ENCODE data around the gene SRC.
"Not testable (repeated sequence)": the region's sequence is repeated elsewhere in the genome, so short reads cannot be mapped to it uniquely, and the experiment has no call there.

The SRC gene

GRCh38 chr20:37364927-37365272 is 19.0 kb downstream of the SRC start:
- DNase-seq = no peak

- peak; percentile 38 for DNase-seq
These were observed 20.1 kb downstream of the SRC start for GRCh38 chr20:37365760-37366638.

GRCh38 chr20:37366743-37367142 is 20.8 kb downstream of the SRC start:
- DNase-seq = no peak

DNA sequence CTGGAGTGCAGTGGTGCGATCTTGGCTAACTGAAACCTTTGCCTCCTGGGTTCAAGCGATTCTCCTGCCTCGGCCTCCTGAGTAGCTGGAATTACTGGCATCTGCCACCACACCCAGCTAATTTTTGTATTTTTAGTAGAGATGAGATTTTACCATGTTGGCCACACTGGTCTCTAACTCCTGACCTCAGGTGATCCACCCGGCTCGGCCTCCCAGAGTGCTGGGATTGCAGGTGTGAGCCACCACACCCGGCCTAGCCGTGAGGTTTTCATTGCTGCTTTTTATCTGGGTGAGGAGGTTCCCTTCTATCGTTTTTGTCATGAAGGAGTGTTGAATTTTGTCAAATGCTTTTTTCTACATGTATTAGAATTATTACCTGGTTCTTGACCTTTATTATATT is 23.9 kb downstream of the SRC start:
- DNase-seq = no peak

DNA sequence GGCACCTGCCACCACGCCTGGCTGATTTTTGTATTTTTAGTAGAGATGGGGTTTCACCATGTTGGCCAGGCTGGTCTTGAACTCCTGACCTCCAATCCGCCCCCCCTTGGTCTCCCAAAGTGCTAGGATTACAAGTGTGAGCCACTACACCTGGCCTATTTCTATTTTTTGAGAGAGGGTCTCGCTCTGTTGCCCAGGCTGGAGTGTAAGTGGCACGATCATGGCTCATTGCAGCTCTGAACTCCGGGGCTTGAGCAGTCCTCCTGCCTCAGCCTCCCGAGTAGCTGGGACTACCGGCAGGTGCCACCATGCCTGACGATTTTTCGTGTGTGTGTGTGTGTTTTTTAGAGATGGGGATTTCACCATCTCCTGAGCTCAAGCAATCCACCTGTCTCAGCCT is 25.9 kb downstream of the SRC start:
- not testable (repeated sequence) for DNase-seq

GRCh38 chr20:37372441-37372840 is 26.5 kb downstream of the SRC start:
- no peak for DNase-seq

DNA sequence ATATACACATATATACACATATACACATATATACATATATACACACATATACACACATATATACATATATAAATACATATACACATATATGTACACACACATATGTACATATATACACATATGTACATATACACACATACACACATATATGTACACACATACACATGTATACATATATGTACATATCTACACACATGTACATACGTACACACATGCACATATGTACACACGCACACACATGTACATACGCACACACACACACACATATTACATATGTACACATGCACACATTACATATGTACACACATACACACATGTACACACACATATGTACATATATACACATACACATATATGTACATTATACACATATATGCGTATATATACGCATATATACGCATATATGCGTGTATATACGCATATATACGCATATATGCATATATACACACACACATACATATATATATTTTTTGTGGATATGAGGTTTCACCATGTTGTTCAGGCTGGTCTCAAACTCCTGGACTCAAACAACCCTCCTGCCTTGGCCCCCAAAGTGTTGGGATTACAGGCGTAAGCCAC is 27.2 kb downstream of the SRC start:
- no peak for DNase-seq

- DNase-seq = no peak
These were observed 29.3 kb downstream of the SRC start for GRCh38 chr20:37375227-37375626.

DNA sequence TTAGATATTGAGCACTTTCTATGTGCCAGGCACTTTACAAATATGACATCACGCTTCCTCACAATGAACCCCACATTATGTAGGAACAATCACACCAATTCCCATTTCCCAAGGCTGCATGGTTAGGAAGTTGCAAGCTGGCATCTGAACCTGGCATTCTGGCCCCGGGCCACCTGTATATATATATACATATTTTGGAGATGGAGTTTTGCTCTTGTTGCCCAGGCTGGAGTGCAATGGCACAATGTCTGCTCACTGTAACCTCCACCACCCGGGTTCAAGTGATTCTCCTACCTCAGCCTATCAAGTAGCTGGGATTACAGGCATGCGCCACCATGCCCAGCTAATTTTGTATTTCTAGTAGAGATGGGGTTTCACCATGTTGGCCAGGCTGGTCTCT is 30.4 kb downstream of the SRC start:
- DNase-seq = no peak

GRCh38 chr20:37376791-37377190 is 30.9 kb downstream of the SRC start:
- no peak for DNase-seq

GRCh38 chr20:37377346-37378081 is 31.6 kb downstream of the SRC start:
- DNase-seq = no peak

GRCh38 chr20:37378420-37378784 is 32.5 kb downstream of the SRC start:
- DNase-seq = no peak

DNA sequence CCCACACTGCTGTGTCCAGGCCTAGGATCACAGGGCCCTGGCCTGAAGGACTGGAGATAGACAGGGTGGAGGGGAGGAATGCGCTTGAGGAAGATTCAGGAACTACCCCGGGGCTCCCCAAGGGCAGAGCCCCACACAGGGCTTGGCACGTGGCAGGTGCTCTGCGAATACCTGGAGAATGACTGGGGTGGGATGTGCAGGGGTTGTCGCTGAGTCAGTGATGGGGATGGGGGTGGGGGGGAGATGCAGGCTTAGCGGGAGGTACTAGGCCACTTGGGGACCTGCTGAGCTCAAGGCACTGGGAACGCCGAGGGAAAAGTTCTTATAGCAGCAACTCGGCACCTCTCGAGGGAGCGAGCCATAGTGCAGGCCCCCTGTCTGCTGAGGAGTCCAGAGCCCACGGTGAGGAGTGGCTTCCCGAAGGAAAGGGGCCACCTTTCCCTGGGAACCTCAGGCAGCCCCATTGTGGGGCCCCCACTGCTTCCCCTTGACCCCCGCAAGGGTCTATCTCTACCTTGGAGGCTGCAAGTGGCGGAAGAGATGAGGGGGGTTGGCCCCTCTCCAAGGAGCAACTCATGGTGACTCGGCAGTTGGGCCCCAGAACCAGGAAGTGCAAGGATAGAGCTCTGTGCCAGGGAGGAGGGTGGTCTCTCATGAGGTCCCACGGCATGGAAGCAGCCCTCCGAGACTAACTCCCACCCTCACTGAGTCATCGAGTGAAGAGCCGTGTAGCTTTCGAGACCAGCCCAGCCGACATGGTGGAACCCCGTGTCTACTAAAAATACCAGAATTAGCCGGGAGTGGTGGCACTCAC is 33.1 kb downstream of the SRC start:
- peak; percentile 70 for DNase-seq

GRCh38 chr20:37379967-37380828 is 34.3 kb downstream of the SRC start:
- DNase-seq = no peak

GRCh38 chr20:37380864-37381579 is 35.1 kb downstream of the SRC start:
- no peak for DNase-seq

DNA sequence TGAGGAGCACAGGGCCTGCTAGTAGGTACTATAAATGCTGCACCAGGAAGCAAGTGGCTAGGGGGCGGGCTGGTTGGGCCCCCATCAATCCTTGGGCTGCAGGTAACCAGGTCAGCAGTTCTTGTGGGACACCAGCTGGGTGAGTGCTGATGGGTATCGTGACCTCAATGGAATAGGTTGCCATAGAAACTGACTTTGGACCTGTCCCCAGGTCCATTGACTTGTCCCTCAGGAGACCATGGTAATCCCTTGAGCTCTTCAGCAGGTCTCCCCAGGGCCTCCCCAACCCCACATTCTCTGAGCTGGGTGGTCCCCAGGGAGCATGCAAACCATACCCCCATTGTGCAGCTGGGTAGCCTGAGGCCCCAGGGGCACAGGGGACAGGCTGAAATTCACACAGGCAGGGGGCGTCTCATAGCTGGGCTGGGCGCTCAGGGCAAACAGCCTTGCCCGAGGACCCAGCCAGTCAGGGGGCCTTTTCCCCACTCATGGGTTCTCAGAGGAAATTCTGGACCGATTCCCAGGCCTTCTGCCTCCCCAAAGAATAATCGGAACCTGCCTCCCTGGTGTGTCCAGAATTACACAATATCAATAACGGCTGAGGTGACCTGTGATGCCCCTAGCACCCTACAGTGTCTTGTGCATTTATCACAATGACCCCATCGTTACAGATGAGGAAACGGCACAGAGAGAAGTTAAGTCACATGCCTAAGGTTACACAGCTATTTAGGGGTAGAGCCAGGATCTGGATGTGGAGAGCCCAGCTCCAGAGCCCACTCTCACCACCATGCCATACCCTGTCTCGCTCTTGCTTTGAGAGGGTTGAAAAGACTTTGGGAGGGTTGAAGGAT is 35.9 kb downstream of the SRC start:
- no peak for DNase-seq

DNA sequence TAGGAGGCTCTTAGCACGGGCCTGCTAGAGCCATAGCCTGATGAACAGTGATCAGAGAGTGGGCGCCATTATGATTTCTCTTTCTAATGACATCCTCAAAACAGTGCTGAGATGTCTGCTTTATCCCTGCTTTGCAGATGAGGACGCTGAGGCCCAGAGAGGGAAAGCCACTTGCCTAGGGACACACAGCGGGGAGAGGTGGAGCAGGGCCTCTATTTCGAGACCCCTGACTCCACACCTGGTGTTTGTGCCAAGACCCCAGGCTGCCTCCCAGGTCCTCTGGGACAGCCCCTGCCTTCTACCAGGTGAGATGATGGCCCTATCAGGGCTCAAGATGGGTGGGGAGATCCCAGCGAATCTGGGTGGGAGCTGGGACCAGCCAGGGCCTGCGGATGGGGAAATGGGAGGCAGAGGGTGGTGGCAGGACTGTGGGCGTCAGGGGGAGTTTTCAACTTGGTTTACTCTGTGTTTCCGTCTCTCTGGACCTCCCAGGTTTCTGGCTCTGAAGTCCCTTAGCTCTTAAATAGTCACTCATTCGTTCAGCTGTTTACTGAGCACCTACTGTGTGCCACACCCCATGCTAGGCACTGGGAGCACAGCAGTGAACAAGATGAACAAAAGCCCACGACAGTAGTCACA is 36.7 kb downstream of the SRC start:
- no peak for DNase-seq

DNA sequence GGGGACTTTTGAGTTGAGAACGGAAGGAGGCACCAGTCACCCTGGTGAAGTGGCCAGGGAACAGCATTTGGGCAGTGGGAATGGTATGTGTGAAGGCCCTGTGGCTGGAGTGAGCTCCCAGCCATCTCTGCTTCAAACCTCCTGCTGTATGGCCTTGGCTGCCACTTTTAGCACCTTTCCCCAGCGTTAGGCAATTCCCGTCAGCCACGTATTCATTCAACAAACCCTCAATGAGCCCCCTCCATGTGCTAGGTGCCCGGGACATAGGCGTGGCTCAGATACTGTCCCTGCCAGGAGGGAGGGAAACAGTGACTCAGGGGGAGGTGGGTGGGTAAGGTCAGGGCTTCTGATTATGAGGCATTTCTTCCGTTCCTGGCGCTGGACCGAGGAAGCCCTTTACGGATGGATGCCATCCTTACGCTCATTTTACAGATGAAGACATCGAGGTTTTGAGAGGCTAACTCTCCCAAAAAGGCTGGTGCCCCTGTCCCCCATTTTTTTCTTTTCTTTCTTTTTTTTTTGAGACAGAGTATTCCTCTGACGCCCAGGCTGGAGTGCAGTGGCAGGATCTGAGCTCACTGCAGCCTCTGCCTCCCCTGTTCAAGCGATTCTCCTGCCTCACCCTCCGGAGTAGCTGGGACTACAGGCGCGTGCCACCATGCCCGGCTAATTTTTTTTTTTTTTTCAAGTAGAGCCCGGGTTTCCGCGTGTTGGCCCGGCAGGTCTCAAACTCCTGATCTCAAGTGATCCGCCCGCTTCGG is 37.5 kb downstream of the SRC start:
- no peak for DNase-seq

- no peak for DNase-seq
These were observed 38.8 kb downstream of the SRC start for GRCh38 chr20:37384683-37385174.
